ENCODE results near the gene KIZ. TPM values are rescaled to one million over a fixed set of nuclear protein-coding genes. Genes with fewer than 3 reads are reported as not detected.

The KIZ gene
- total RNA-seq, 2 donors from 2014 or later, result 6.3 to 17.1 TPM

DNA sequence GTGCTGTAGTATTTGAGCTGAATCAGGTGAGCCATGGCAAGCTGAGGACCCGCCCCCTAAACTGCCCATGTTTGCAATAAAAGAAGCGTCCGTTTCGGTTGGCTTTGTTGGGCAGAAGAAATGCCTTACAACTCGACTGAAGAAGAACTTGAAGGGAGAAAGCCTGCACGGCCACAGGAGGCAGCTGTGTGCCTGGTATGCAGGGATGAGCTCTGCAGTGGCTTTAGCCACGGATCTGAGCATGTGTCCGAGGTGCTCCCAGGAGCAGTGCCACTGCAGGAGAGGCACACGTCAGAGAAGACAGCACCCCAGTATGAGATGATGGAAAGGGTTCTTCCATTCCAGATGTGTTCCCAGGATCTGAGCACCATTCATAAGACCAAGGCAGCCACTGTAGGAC, 23.5 kb downstream of the KIZ start:
- H3K27me3 ChIP-seq, result no peaks in the 10 kb centered on the region
- no peak overlapping the region for H3K9ac ChIP-seq (ENCODE audit: low read depth in 2 of 2, low read length in 2 of 2)
- DNase-seq, result no peak
- H3K4me1 ChIP-seq, result no peaks in the 10 kb centered on the region
- H3K4me3 ChIP-seq, result no peak overlapping the region
- H3K9me3 ChIP-seq, result no peaks in the 10 kb centered on the region
- TF ChIP-seq, protein P1, sequence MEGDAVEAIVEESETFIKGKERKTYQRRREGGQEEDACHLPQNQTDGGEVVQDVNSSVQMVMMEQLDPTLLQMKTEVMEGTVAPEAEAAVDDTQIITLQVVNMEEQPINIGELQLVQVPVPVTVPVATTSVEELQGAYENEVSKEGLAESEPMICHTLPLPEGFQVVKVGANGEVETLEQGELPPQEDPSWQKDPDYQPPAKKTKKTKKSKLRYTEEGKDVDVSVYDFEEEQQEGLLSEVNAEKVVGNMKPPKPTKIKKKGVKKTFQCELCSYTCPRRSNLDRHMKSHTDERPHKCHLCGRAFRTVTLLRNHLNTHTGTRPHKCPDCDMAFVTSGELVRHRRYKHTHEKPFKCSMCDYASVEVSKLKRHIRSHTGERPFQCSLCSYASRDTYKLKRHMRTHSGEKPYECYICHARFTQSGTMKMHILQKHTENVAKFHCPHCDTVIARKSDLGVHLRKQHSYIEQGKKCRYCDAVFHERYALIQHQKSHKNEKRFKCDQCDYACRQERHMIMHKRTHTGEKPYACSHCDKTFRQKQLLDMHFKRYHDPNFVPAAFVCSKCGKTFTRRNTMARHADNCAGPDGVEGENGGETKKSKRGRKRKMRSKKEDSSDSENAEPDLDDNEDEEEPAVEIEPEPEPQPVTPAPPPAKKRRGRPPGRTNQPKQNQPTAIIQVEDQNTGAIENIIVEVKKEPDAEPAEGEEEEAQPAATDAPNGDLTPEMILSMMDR (IDR thresholded peaks at IDR 0.05), result no peak
- no peak overlapping the region for H3K27ac ChIP-seq
- intact Hi-C loops (cut with DNase I), result no loop called here
- no peaks in the 10 kb centered on the region for H3K36me3 ChIP-seq

DNA sequence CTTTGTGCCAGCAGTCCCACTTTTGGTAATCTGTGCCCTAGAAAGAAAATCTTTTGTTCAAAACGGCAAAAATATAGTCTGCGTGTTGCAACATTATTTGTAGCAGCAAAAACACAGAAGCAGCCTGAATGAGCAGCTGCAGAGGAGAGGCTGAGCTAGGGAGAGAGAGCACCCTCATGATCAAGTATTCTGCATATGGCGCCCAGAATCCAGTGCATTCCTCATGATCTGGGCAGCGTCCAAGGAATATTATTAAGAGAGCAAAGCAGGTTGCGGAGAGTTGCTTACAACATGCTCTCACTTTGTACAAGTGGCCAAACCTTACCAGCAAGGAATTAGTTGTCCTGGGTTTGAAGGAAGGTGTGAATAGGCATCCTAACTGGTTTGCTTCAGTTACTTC, 25.9 kb downstream of the KIZ start:
- Histone ChIP-seq H3K4me1 (no peaks in the 10 kb centered on the region), H3K4me3 (no peak overlapping the region), H3K36me3 (no peaks in the 10 kb centered on the region), H3K9me3 (no peaks in the 10 kb centered on the region), H3K27ac (no peak overlapping the region), H3K27me3 (no peaks in the 10 kb centered on the region), H3K9ac (ENCODE audit: low read depth in 2 of 2, low read length in 2 of 2) (no peak overlapping the region)
- intact Hi-C loops (cut with DNase I), result no loop called here
- no peak for DNase-seq
- TF ChIP-seq, protein P1 (IDR thresholded peaks at IDR 0.05), result no peak

DNA sequence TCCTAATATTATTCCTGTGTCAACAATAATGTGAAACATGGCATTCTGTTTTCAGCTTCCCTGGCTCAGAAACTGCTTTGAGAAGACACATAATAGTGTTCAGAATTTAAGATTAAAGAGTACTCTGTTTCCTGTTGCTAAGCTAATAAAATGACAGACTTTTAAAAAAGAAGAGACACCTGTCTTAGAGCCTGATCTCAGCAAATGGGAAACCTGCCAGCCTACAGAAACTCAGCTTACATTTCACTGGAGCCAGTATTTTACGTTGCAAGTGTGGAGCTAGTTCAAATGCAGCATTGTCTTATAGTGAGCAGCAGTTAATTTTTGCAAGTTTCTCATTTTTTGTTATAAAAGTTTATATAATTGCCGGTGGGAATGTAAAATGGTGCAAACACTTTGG, 28.8 kb downstream of the KIZ start:
- no peaks in the 10 kb centered on the region for H3K9me3 ChIP-seq
- TF ChIP-seq, protein P1 (IDR thresholded peaks at IDR 0.05), result no peak
- intact Hi-C loops (cut with DNase I), result no loop called here
- no peak overlapping the region for H3K27ac ChIP-seq
- no peak for DNase-seq
- H3K4me1 ChIP-seq, result no peaks in the 10 kb centered on the region
- H3K4me3 ChIP-seq, result no peak overlapping the region
- H3K36me3 ChIP-seq, result no peaks in the 10 kb centered on the region
- H3K9ac ChIP-seq (ENCODE audit: low read depth in 2 of 2, low read length in 2 of 2), result no peak overlapping the region
- no peaks in the 10 kb centered on the region for H3K27me3 ChIP-seq

DNA sequence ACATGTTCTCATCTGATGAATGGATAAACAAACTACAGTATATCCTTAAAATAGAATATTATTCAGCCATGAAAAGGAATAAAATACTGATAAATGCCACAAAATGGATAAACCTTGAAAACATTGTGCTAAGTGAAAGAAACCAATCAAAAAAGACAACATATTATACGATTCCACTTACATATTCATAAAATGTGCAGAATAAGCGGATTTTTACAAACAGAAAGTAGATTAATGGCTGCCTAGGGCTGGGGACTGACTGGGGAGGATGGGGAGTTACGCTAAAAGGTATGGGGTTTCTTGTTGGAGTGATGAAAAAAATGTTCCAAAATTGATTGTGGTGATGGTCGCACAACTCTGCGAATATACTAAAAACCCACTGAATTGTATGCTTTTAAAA, 29.4 kb downstream of the KIZ start:
- Histone ChIP-seq H3K27ac (no peak overlapping the region), H3K4me1 (no peaks in the 10 kb centered on the region), H3K36me3 (no peaks in the 10 kb centered on the region), H3K9ac (ENCODE audit: low read depth in 2 of 2, low read length in 2 of 2) (no peak overlapping the region), H3K4me3 (no peak overlapping the region), H3K27me3 (no peaks in the 10 kb centered on the region), H3K9me3 (no peaks in the 10 kb centered on the region)
- TF ChIP-seq, protein P1 (IDR thresholded peaks at IDR 0.05), result no peak
- no peak for DNase-seq
- intact Hi-C loops (cut with DNase I), result no loop called here

DNA sequence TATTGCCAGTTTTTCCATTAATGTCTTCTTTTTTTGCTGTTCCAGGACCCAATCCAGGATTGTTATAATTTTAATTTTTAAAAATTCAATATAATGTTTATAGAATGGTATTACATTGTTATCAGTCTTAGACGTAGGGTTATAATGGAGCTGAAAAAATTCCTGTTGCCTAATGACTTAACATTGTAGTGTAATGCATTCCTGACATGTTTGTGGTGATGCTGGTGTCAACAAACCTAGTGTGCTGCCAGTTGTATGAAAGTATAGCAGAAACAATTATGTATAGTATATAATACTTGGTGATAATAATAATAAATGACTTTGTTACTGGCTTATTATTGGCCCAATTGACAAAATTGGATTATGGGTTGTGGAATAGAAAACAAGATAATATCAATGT, 30.4 kb downstream of the KIZ start:
- H3K9ac ChIP-seq (ENCODE audit: low read depth in 2 of 2, low read length in 2 of 2), result no peak overlapping the region
- H3K4me1 ChIP-seq, result no peaks in the 10 kb centered on the region
- no peak overlapping the region for H3K27ac ChIP-seq
- no peak for DNase-seq
- TF ChIP-seq, protein P1 (IDR thresholded peaks at IDR 0.05), result no peak
- H3K4me3 ChIP-seq, result no peak overlapping the region
- no peaks in the 10 kb centered on the region for H3K36me3 ChIP-seq
- intact Hi-C loops (cut with DNase I), result no loop called here
- H3K27me3 ChIP-seq, result no peaks in the 10 kb centered on the region
- no peaks in the 10 kb centered on the region for H3K9me3 ChIP-seq

DNA sequence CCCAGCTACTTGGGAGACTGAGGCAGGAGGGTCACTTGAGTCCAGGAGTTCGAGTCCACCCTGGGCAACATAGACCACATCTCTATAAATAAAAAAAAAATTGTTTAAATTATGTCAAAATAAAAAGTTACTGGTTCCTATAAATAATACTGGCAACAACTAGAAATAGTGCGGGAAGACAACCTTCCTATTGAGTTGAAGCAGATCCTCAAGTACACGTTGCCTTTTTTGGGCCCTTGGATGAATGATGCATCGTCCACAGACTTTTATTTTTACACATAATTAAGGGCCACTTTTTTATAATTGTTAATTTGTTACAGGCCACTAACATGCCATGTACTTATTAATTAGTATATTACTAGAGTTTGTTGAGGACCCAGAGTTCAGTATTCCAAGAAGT, 31.1 kb downstream of the KIZ start:
- H3K4me3 ChIP-seq, result no peak overlapping the region
- no peak for DNase-seq
- intact Hi-C loops (cut with DNase I), result no loop called here
- H3K9ac ChIP-seq (ENCODE audit: low read depth in 2 of 2, low read length in 2 of 2), result no peak overlapping the region
- TF ChIP-seq, protein P1 (IDR thresholded peaks at IDR 0.05), result no peak
- no peak overlapping the region for H3K27ac ChIP-seq
- H3K4me1 ChIP-seq, result no peaks in the 10 kb centered on the region
- H3K9me3 ChIP-seq, result no peaks in the 10 kb centered on the region
- no peaks in the 10 kb centered on the region for H3K27me3 ChIP-seq
- no peaks in the 10 kb centered on the region for H3K36me3 ChIP-seq
